Lower lobe of right lung (tissue), 2 donors: ENCODE measurements around the gene PLTP. TPM values are rescaled to one million over a fixed set of nuclear protein-coding genes. Genes with fewer than 3 reads are reported as not detected.
"Not testable (repeated sequence)": the region's sequence is repeated elsewhere in the genome, so short reads cannot be mapped to it uniquely, and the experiment has no call there.

Experiments used
- ATAC-seq, 2 donors: fragments of 200-7000 bp; cut with Tn5 transposase; one replicate each; pipeline ENCODE4 v1.9.1; 2020 to 2022; ENCODE audit warnings: mild to moderate bottlenecking in 2 of 2, moderate library complexity in 2 of 2
- DNase-seq: peaks from one replicate; pipeline ENCODE4 v3.0.0-alpha.2; 2020
- H3K27ac ChIP-seq: fragments of 200-600 bp; one replicate; pipeline ENCODE4 v1.8.0; 2022
- H3K27me3 ChIP-seq: fragments of 200-600 bp; one replicate; pipeline ENCODE4 v1.8.0; 2022; ENCODE audit warnings: low read depth
- H3K36me3 ChIP-seq: fragments of 200-600 bp; one replicate; pipeline ENCODE4 v1.8.0; 2022; ENCODE audit warnings: mild to moderate bottlenecking
- H3K4me1 ChIP-seq: fragments of 200-600 bp; one replicate; pipeline ENCODE4 v1.8.0; 2022
- H3K4me3 ChIP-seq: fragments of 200-600 bp; one replicate; pipeline ENCODE4 v1.8.0; 2022; ENCODE audit warnings: mild to moderate bottlenecking
- H3K9me3 ChIP-seq: fragments of 200-600 bp; one replicate; pipeline ENCODE4 v1.8.0; 2022
- intact Hi-C: fragments of 100-400 bp; cut with DNase I; formaldehyde crosslinking; loops from one replicate; pipeline ENCODE4 v1.11.0; 2022
- total RNA-seq: library from RNA; stranded (reverse); fragmentation: NEBNext Ultra II Directional; extraction: Animal tissue kit (Norgen Biotek cat#: 25700); gene quantifications from one replicate; pipeline ENCODE4 v1.2.1, GENCODE V29; 2021
- TF ChIP-seq, protein P1 (sequence below): fragments of 200-600 bp; IDR thresholded peaks from one replicate; pipeline ENCODE4 v1.8.0; 2022; ENCODE audit warnings: antibody characterized with exemption, mild to moderate bottlenecking
- donor health status: DM: no; HTN: yes; CAD: no; lungs with severe emphysema.

The PLTP gene
- total RNA-seq, 1 donor from 2014 or later, result 145 TPM

GRCh38 chr20:45934586-45935415, 22.8 kb upstream of the PLTP start, which contains the start of gene PCIF1:
PCIF1 (plus strand) TSS chr20:45934683; CDS start chr20:45939000, 4,317 bp downstream.
- peaks cover 27% of the 10 kb centered on the region for H3K36me3 ChIP-seq
- peak within 1 kb of the TSS; percentile 100 for H3K27ac ChIP-seq
- no peaks in the 10 kb centered on the region for H3K9me3 ChIP-seq
- DNase-seq (peak; percentile 98), ATAC-seq (peak; percentile 94 to 96)
- TF ChIP-seq, protein P1, sequence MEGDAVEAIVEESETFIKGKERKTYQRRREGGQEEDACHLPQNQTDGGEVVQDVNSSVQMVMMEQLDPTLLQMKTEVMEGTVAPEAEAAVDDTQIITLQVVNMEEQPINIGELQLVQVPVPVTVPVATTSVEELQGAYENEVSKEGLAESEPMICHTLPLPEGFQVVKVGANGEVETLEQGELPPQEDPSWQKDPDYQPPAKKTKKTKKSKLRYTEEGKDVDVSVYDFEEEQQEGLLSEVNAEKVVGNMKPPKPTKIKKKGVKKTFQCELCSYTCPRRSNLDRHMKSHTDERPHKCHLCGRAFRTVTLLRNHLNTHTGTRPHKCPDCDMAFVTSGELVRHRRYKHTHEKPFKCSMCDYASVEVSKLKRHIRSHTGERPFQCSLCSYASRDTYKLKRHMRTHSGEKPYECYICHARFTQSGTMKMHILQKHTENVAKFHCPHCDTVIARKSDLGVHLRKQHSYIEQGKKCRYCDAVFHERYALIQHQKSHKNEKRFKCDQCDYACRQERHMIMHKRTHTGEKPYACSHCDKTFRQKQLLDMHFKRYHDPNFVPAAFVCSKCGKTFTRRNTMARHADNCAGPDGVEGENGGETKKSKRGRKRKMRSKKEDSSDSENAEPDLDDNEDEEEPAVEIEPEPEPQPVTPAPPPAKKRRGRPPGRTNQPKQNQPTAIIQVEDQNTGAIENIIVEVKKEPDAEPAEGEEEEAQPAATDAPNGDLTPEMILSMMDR, result no peak
- H3K27me3 ChIP-seq, result no peaks in the 10 kb centered on the region
- H3K4me3 ChIP-seq, result peak within 1 kb of the TSS; percentile 83
- H3K4me1 ChIP-seq, result peaks cover 26% of the 10 kb centered on the region
- intact Hi-C loops, result no loop called here

GRCh38 chr20:45934046-45934585, 22.2 kb upstream of the PLTP start:
- Histone ChIP-seq H3K36me3 (peaks cover 20% of the 10 kb centered on the region), H3K27ac (peak overlapping the region; percentile 100), H3K9me3 (no peaks in the 10 kb centered on the region), H3K27me3 (no peaks in the 10 kb centered on the region), H3K4me1 (peaks cover 26% of the 10 kb centered on the region), H3K4me3 (peak overlapping the region; percentile 83)
- intact Hi-C loops, result no loop called here
- ATAC-seq (peak; percentile 43 to 46), DNase-seq (peak; percentile 81)
- TF ChIP-seq, protein P1, result no peak

GRCh38 chr20:45933266-45934045, 21.5 kb upstream of the PLTP start:
- Histone ChIP-seq H3K27ac (peak overlapping the region; percentile 100), H3K27me3 (no peaks in the 10 kb centered on the region), H3K36me3 (peaks cover 13% of the 10 kb centered on the region), H3K4me3 (peak overlapping the region; percentile 83), H3K4me1 (peaks cover 26% of the 10 kb centered on the region), H3K9me3 (no peaks in the 10 kb centered on the region)
- ATAC-seq, result peak; percentile 41 to 53
- TF ChIP-seq, protein P1, result peak; percentile 29
- peak; percentile 77 for DNase-seq
- intact Hi-C loops, result no loop called here

DNA sequence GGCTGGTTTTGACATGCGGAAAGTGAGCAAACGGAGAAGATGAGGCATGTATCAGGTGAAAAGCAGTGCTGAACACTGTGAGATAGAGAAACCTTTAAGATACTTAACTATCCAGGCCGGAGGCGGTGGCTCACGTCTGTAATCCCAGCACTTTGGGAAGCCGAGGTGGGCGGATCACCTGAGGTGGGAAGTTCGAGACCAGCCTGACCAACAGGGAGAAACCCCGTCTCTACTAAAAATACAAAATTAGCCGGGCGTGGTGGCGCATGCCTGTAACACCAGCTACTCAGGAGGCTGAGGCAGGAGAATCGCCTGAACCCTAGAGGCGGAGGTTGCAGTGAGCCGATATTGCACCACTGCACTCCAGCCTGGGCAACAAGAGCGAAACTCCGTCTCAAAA, 19.7 kb upstream of the PLTP start:
- H3K27me3 ChIP-seq, ATAC-seq, DNase-seq, H3K27ac ChIP-seq, H3K4me3 ChIP-seq, intact Hi-C loops, H3K36me3 ChIP-seq, H3K9me3 ChIP-seq: not testable (repeated sequence)
- H3K4me1 ChIP-seq, result peaks cover 22% of the 10 kb centered on the region

DNA sequence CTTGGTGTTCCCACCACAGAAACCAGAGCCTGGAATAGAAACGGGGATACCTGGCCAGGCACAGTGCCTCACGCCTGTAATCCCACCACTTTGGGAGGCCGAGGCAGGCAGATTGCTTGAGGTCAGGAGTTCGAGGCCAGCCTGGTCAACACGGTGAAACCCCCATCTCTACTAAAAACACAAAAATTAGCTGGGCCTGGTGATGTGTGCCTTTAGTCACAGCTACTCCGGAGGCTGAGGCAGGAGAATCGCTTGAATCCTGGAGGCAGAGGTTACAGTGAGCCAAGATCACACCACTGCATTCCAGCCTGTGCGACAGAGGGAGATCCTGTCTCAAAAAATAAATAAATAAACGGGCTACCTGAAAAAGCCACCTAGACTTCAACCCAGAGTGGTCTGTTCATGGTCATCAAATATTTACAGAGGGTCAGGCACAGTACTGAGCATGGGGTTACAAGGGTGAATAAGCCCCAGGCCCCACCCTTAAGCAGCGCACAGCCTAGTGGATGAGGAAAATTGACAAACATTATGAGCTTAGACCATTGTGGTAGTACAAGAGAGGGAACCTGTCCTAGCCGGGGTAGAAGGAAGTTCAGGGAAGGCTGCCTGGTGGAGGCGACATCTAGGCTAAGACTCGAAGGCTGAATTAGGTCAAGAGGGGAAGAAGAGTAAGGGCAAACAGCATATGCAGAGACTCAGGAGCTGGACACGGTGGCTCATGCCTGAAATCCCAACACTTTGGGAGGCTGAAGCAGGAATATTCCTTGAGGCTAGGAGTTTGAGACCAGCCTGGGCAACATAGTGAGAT, 15.3 kb upstream of the PLTP start:
- Histone ChIP-seq H3K27ac (no peak overlapping the region), H3K27me3 (no peaks in the 10 kb centered on the region), H3K4me1 (peaks cover 27% of the 10 kb centered on the region), H3K4me3 (no peak overlapping the region), H3K9me3 (no peaks in the 10 kb centered on the region), H3K36me3 (no peaks in the 10 kb centered on the region)
- no peak for ATAC-seq
- intact Hi-C loops, result no loop called here
- no peak for DNase-seq
- TF ChIP-seq, protein P1, result no peak
